EL (cell line): ENCODE data around the gene MRNIP.
"Not testable (repeated sequence)": the region's sequence is repeated elsewhere in the genome, so short reads cannot be mapped to it uniquely, and the experiment has no call there.

Experiments used
- DNase-seq: peaks from one replicate; pipeline ENCODE4 v3.0.0-alpha.2; 2016

Gene MRNIP

GRCh38 chr5:179837076-179838011 is 21.3 kb downstream of the MRNIP start:
- no peak for DNase-seq

- DNase-seq: peak; percentile 36
Observed at GRCh38 chr5:179836225-179837019, 22.2 kb downstream of the MRNIP start.

DNA sequence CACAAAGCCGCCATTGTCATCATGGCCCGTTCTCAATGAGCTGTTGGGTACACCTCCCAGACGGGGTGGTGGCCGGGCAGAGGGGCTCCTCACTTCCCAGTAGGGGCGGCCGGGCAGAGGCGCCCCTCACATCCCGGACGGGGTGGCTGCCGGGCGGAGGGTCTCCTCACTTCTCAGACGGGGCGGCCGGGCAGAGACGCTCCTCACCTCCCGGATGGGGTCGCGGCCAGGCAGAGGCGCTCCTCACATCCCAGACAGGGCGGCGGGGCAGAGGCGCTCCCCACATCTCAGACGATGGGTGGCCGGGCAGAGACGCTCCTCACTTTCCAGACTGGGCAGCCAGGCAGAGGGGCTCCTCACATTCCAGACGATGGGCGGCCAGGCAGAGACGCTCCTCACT is 23.7 kb downstream of the MRNIP start:
- DNase-seq: not testable (repeated sequence)

DNA sequence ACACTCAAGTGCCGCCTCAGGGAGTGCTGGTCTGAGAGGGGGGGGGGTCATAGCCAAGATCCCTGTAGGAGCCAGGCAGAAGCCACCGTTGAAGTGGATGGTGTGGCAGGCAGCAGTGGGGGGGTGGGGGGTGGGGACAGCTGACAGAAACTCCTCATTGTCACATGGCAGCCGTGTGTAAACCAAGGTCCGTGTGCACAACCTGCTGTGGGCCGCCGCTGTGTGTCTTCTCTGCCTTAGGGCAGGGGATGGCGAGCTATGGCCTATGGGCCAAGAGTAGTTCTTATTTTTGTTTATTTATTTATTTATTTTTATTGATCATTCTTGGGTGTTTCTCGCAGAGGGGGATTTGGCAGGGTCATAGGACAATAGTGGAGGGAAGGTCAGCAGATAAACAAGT is 24.5 kb downstream of the MRNIP start:
- no peak for DNase-seq

DNA sequence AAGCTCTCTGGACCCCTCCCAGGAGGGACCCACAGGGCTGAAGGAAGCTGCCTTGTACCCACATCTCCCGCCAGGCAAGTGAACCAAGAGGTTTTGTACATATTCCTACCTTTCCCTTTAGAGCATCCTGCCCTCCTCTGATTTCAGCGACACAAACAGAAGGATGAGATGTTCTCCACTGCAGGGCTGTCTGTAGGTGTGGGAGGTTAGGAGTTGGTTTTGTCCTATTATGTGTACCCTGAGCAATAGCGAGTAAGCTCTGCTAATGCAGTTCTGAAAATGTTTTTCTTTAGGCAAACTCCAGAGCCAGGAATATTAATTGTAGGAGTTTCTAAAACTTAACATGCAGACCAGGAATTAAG is 24.9 kb downstream of the MRNIP start:
- no peak for DNase-seq

DNA sequence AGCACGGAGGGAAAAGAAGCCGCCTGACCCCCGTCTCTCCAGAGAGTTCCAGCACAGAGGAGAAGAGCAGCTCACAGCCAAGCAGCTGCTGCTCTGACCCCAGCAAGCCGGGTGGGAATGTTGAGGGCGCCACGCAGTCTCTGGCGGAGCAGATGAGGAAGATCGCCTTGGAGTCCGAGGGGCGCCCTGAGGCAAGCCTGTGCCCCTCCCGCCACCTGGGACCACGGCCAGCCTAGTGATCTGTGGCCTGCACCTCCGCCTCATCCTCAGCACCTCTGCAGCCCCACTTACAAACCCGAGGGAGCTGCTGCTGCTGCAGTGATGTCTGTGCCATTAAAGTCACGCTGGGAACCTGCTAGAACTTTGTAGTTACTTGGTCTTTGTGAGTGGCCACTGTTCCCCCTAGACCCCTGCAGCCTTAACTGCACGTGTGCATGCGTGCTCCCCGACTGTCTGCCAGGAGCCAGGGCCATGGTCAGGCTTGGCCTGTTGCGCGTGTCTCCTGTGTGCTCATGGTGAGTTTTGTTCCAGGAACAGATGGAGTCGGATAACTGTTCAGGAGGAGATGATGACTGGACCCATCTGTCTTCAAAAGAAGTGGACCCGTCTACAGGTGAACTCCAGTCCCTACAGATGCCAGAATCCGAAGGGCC is 25.4 kb downstream of the MRNIP start:
- no peak for DNase-seq

- DNase-seq: no peak
Observed at GRCh38 chr5:179832039-179832745, 26.4 kb downstream of the MRNIP start.

DNA sequence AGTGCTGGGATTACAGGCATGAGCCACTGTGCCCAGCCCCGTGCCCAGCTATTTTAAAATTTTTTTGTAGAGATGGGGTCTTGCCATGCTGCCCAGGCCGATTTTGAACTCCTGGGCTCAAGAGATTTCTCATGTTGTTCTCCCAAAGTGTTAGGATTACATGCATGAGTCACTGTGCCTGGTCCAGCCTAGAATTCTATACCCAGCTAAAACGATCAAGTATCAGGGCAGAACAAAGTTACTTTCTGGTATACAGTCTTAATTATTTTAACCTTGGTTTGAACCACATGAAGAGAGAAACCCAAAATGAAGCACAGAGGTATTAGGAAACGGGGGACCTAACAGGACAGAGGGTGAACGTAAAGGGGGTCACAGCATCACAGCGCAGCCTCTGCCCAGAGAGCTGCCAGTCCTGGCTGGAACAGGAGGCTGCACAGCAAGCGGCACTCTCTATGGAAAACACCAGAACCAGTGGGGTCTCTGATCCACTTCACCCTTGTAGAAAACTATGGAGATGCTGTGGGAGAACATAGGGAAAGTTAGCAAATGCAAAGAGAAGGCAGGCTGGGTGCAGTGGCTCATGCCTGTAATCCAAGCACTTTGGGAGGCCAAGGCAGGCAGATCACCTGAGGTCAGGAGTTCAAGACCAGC is 27.7 kb downstream of the MRNIP start:
- DNase-seq: no peak

DNA sequence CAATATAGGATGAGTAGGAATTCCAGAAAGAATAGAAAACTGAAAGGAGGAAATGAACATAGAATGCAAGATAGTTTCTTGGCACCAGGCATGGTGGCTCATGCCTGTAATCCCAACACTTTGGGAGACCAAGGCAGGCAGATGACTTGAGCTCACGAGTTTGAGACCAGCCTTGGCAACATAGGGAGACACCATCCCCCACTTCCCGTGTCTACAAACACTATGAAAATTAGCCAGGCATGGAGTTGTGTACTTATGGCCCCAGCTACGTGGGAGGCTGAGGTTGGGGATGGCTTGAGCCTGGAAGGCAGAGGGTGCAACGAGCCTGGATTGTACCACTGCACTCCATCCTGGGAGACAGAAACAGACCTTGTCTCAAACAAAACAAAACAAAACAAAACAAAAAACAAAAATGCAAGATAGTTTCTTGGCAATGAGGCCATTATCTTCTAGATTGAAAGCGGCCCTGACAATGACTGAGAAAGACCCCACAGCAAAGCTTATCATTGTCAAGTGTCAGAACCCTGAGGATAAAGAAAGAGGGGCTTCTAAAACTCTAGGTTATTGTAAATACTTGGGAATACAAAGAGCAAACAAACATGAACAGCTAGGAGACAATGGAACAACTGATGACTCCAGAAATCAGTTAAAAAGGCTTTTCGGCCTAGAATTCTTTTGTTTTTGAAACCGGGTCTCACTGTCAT is 28.7 kb downstream of the MRNIP start:
- DNase-seq: no peak

- DNase-seq: no peak
Observed at GRCh38 chr5:179828756-179829421, 29.7 kb downstream of the MRNIP start.

- DNase-seq: peak; percentile 76
Observed at GRCh38 chr5:179827680-179828079, 30.9 kb downstream of the MRNIP start.

DNA sequence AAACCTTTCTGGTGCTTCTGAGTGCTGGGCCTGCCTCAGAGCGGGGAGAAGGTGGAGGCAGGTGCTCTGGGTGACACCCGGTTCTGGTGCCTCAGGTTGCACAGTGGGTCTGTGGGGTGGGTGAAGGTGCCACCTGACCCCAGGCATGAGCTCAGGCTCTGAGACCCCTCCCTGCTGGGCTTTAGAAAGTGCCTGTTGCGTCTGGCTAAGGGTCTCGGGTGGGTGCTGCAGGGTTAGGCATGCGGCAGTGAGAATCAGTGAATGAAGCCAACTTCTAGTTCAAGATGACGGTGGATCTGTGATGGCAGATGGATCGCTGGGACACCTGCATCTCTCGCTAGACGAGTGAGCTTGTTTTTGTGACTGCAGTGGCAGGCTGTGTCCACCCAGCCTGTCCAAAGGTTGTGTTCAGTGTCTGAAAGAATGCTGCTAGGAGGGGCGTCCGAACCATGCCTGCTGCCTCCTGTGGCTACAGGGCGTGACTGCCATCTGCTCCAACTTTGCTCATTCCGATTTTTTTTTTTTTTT is 32.9 kb downstream of the MRNIP start:
- DNase-seq: no peak

- no peak for DNase-seq
Observed at GRCh38 chr5:179824745-179825112, 33.9 kb downstream of the MRNIP start.

GRCh38 chr5:179823937-179824744 is 34.5 kb downstream of the MRNIP start:
- no peak for DNase-seq

DNA sequence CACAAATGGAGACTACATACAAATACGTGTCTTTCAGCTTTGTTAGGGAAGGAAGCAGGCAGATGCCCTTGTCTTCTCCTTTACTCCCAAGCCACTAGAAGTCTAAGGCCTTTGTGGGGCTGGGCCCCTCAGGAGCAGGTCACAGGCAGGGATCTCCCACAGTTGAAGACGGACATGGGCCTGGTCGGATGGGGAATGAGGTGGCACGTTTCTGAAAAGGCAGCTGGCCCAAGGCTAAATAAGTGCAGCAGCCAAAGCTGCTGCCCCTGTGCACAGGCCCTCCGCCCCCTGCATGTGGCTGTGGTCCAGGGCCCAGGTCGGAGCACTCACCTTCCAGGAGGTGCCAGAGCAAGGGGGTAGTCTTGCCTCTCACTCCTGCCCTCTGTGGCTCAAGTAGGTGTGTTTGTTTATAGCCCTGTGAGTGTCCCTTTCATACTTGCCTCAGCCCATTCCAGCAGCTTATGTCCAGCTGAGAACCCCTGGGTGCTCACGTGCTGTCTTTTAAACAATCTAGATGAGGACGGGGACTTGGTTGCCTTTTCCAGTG is 36.1 kb downstream of the MRNIP start:
- DNase-seq: no peak

GRCh38 chr5:179822059-179822432 is 36.6 kb downstream of the MRNIP start:
- no peak for DNase-seq

DNA sequence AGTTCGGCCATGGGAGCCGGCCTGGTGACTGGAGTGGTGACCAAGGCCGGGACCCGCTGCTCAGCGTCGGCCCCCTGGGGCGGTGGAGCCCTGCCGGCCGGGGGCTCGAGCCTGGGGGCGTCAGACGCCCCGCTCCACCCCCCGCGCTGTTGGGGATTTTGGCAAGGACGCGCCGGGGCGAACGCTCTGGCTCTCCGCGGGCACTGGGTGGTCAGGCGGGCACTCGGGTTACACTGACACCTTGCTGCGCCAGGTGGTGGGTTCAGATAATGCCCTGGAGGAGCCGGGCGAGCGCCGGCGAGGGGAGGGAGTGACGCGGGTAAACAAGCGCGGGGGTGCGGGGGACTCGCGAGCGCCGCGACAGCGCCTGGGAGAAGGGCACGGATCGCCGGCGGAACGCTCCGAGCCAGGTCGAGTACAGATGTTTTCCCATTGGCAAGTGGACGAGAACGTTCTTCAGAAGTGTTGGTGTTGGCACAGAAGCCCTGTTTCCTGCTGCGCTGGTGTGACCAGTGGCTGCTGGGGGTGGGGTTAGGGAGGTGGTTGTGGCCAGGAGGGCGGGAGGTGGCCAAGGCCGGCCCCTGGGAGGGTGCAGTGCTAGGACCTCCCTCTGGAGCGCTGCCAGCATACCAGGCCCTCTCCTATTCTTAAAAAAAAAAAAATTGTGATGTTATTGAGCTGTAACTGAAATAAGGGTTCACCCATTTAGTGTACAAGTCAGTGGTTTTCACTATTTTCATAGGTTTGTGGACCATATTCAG is 37.1 kb downstream of the MRNIP start:
- DNase-seq: peak; percentile 96

DNA sequence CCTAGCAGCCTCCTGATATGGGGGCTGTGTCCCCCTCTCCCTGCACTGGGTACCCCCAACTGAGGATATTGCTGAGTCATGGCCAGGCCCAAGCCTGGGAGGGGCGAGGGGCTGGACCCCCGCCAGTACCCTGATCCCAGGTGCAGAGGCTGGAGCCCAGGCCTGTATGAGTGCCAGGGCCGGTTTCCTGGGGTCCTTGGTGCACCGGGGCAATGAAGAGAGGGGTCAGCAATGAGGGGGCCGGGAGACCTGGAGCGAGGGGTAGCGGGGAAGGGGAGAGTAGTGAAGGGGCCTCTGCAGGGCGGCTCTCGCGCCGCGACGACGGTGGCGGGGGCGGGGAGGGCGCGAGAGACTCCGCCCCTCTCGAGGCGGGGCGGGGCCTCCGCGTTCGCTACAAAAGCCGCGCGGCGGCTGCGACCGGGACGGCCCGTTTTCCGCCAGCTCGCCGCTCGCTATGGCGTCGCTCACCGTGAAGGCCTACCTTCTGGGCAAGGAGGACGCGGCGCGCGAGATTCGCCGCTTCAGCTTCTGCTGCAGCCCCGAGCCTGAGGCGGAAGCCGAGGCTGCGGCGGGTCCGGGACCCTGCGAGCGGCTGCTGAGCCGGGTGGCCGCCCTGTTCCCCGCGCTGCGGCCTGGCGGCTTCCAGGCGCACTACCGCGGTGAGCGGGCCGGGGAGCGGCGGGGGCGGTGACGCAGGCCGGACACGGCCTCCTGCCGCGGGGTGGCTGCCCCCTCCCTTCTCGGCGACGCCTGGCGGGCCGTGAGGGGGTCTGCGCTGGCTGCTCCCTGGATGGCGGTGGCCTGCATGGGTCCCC is 37.9 kb downstream of the MRNIP start, which contains the start of gene SQSTM1:
TSS of gene SQSTM1 (plus strand) at position 423 of the 815 bp plus-strand sequence. CDS start at position 455, 32 bp downstream.
- peak; percentile 76 for DNase-seq
